ENCODE results near the gene BDKRB2. TPM values are rescaled to one million over a fixed set of nuclear protein-coding genes. Genes with fewer than 3 reads are reported as not detected.
A peak's percentile ranks its signal among the peaks of the same experiment; 100 is the strongest.

BDKRB2 gene
- total RNA-seq, 1 experiment from 2014 or later, result 0.06 TPM

- no peak for DNase-seq (ENCODE audit: low read depth)
Observed at GRCh38 chr14:96250485-96250884, 45.8 kb downstream of the BDKRB2 start.

GRCh38 chr14:96251656-96252155, 47.1 kb downstream of the BDKRB2 start:
- DNase-seq (ENCODE audit: low read depth), result no peak

DNA sequence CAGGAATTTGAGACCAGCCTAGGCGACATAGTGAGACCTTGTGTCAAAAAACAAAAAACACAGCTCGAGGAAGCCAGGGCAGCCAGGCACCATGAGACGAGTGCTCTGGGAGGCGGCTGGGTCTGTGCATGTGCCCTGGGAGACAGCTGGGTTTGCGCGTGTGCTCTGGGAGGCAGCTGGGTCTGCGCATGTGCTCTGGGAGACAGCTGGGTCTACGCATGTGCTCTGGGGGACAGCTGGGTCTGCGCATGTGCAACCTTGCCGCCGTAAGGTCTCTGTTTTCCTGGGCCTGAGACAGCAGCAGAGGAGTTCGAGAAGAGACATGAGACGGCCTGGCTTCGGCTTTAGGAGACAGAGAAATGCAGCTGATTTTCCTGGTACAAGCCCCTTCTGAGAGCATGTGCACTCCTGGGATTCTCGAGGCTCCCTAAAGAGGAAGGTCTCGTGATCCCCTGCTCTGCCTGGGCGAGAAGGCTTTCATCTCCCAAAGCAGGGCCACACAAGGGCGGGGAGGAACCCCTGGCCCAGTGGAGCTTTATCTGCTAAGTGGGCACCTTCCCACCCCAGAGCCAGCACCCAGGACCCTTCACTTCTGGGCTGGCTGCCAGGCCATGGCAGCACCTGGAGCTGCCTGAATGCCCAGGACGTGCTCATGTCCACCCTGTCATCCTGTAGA, 47.8 kb downstream of the BDKRB2 start:
- peak; percentile 45 for DNase-seq (ENCODE audit: low read depth)

- DNase-seq (ENCODE audit: low read depth), result peak; percentile 85
Observed at GRCh38 chr14:96252999-96253539, 48.4 kb downstream of the BDKRB2 start.

GRCh38 chr14:96254687-96255086, 50.0 kb downstream of the BDKRB2 start:
- no peak for DNase-seq (ENCODE audit: low read depth)

GRCh38 chr14:96255501-96256366, 51.1 kb downstream of the BDKRB2 start, which contains the start of gene BDKRB1:
BDKRB1 (plus strand) TSS chr14:96256210; CDS start chr14:96263683, 7,473 bp downstream.
- DNase-seq (ENCODE audit: low read depth), result peak; percentile 88

- DNase-seq (ENCODE audit: low read depth), result peak; percentile 67
Observed at GRCh38 chr14:96256407-96256806, 51.8 kb downstream of the BDKRB2 start.

- no peak for DNase-seq (ENCODE audit: low read depth)
Observed at GRCh38 chr14:96257056-96257455, 52.4 kb downstream of the BDKRB2 start.

- DNase-seq (ENCODE audit: low read depth), result no peak
Observed at GRCh38 chr14:96257900-96258299, 53.3 kb downstream of the BDKRB2 start.

DNA sequence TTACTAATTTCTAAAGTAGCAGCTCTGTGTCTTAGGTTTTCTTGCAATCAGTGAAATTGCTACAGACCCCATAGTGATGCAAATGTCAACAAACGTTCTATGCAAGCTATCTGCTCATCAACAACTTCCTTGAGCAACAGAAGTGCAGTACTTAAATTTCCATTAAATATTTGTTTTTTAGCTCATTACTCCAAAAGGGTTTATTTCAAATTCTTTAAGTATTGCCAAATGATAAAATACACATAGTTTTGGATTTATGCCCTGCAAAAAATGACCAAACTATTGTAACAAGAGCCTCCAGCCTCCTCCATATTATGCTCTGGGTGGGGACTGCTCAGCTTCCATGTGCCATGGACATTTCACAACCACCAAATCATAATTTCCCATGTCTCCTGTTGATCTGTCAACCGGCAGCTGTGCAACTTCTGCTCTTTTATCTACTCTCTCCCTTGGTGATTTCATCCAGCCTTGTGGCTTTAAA, 55.7 kb downstream of the BDKRB2 start:
- DNase-seq (ENCODE audit: low read depth), result peak; percentile 80

- DNase-seq (ENCODE audit: low read depth), result no peak
Observed at GRCh38 chr14:96261053-96261452, 56.4 kb downstream of the BDKRB2 start.

- no peak for DNase-seq (ENCODE audit: low read depth)
Observed at GRCh38 chr14:96261772-96262655, 57.4 kb downstream of the BDKRB2 start.

- no peak for DNase-seq (ENCODE audit: low read depth)
Observed at GRCh38 chr14:96263347-96264199, 58.9 kb downstream of the BDKRB2 start.

- DNase-seq (ENCODE audit: low read depth), result no peak
Observed at GRCh38 chr14:96264200-96264553, 59.5 kb downstream of the BDKRB2 start.

GRCh38 chr14:96264853-96265252, 60.2 kb downstream of the BDKRB2 start:
- DNase-seq (ENCODE audit: low read depth), result no peak

DNA sequence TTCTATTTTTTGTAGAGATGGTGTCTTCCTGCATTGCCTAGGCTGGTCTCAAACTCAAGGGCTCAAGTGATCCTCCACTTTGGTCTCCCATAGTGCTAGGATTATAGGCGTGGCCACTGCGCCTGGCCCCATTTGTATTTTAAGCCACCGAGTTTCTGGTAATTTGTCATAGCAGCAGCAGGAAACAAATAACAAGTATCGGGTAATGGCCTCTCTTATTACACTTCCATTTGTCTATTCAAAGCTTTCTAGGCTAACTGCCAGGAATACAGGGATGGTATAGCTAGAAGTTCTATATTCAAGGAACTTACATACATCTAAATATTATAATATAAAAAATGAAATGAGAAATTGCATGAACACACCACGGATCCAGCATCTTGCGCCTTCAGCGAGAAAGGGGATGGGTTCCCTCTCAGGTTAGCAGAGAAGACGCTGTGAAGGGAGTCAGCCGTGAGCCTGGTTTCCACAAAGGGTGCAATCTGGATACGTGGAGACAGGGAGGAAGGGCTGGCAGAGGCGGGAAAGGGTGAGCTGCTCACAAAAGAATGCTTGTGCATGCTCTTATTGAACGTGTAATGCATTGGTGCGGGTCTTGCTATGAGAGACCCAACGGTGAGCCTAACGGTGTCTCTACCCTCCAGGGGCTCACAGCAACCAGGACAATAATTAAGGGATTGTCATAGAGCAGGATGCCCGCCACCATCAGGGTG, 60.9 kb downstream of the BDKRB2 start:
- no peak for DNase-seq (ENCODE audit: low read depth)

GRCh38 chr14:96267336-96267735, 62.7 kb downstream of the BDKRB2 start:
- peak; percentile 35 for DNase-seq (ENCODE audit: low read depth)

DNA sequence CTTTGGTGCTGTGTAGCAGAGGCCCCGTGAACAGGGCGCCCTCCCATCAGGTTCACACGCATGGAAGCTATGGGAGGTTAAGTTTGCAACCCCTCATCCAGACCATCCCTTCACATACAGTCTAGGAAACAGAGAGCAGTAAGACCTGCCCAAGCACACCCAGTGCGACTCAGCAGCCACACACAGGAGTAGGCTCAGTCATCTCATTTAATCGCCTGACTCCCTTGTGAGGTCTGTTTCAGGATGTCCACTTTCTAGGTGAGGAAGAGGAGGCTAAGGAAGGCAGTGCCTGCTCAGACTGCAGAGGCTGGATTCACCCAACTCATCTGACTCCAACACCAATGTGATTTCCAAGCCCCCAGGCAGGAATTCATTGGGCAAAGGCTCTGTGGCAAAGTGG, 63.3 kb downstream of the BDKRB2 start:
- DNase-seq (ENCODE audit: low read depth), result no peak
